Measurements from ENCODE around the gene MT1G.
"Not testable (repeated sequence)": the region's sequence is repeated elsewhere in the genome, so short reads cannot be mapped to it uniquely, and the experiment has no call there.

Gene MT1G

DNA sequence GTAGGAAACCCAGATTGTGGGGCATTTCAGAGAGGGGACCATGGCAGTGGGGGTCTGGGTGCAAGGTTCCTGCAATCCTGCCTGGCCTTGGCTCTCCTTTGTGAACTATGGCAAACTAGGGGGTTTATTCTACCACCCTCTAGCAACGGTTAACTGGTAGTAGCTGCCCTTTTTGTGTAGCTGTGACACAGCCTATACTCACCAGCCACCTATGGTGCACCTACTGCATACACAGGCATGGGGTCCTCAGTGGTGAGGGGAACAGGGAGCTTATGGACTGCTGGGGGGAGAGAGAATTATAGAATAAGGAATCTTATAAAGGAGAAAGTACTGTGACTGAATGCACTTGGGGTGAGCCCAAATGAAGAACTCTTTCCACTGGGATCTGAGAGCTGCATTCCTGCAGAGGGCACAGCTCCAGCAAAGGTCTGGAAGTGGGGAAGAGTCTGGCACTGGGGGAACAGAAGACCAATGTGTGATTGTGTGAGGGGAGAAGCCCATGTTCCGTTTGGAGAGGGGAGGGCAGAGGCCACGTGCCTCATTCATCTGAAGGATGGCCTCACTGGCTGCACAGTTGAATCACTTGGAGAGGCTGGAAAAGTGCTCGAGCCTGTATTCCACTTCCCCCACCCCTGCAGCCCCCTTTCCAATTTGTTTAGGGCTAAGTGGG lies 16.5 kb upstream of the MT1G start:
- no peak for DNase-seq

DNA sequence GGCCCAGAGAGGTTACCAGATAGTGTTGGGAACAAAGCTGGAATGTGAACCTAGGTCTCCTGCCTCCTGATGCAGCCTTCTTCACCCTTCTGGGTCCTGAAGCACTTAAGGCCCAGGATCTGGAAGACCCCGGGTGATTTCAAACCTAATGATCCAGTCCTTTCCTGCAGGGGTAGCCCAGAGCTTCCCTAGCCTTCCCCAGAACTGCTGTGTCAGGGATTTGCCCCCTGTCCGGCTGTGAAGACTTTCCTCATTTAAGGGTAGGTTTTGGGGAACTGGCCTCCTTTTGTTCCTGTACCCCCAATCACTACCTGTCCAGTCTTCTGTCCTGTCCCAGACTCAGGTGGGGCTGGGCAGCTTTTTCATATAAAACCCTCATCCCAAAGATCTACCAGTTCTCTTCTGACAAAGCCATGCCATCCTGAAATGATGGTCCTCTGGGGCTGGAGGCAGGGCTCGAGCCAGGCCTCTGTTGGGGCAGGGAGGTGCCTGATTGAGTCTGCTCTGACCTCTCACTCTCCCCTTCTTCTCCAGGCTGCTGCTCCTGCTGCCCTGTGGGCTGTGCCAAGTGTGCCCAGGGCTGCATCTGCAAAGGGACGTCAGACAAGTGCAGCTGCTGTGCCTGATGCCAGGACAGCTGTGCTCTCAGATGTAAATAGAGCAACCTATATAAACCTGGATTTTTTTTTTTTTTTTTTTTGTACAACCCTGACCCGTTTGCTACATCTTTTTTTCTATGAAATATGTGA lies 15.7 kb upstream of the MT1G start:
- DNase-seq = no peak

DNA sequence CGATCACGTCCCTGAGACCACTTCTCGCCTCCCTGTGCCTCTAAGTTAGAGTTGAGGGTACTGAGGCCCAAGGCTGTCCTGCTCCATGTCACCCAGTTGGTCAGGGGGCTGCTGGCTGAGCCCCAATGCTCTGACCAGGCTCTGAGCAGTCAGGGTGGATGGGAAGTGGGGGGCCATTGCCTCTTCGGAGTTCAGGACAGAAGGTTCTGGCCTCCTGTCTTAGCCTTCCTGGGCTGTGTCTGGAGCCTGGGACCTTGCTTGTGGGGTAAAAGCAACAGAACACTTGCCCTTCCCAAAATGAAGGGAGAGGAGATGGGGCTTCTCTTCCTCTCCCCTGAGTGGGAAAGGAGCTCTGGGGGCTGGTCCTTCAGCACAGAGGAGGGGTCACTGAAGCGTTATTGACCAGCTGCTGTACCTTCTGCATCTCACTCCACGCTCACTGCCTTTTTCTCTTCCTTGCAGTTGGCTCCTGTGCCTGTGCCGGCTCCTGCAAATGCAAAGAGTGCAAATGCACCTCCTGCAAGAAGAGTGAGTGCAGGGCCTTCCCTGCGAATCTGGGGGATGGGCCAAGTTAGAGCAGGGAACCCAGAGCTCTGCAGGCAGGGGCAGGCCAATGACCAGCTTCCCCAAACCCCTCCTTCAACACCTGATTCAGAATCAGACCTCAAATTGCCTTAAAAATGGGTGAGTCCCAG lies 15.0 kb upstream of the MT1G start:
- DNase-seq = no peak

DNA sequence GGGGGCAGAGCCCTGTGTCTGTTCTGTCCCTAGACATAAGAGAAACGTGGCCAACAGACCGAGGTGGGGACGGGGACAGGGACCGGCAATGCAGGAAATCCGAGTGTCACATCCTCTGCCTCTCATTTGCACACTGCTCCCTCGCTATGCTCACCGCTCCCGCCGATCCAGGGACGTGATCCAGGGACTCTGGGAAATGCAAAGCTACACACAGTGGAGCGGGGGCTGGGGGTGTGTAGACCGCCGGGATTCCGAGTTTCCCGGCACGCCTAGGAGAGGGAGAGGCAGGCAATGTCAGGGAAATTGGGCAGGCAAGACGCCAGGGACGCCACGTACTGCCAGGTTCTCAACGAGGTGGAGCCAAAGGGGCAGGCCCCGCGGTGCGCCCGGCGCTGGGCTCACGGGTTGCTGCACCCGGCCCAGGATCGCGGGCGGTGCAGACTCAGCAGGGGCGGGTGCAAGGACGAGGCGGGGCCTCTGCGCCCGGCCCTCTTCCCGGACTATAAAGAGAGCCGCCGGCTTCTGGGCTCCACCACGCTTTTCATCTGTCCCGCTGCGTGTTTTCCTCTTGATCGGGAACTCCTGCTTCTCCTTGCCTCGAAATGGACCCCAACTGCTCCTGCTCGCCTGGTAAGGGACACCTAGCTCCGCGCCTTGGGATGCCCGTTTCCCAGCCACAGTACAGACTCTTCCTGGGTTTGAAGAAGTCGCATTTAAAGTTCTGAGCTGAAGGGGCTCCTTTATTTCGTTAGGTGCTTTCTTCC lies 14.3 kb upstream of the MT1G start, which contains the start of gene MT1X:
Gene MT1X (plus strand): TSS at position 532 of the 764 bp plus-strand sequence. CDS start 71 bp downstream, at position 603.
- DNase-seq = peak; percentile 63

DNA sequence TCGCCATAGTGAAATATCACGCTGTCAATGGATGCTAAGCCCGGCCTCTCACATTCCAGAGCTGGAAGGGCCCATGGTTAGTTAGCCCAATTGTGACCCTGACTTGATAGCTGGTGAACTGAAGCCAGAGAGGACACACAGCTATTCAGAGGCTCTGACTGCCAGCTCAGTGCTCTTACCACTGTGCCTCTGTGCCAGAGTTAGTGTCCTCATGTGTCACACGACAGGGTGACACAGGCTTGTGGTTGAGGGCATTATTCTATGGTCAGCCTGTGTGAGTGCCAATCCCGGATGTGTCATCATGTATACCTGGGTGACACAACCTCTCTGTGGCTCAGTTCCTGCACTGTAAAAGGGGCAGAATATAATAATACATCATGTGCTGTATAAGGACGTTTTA lies 12.0 kb upstream of the MT1G start:
- DNase-seq = peak; percentile 1

DNA sequence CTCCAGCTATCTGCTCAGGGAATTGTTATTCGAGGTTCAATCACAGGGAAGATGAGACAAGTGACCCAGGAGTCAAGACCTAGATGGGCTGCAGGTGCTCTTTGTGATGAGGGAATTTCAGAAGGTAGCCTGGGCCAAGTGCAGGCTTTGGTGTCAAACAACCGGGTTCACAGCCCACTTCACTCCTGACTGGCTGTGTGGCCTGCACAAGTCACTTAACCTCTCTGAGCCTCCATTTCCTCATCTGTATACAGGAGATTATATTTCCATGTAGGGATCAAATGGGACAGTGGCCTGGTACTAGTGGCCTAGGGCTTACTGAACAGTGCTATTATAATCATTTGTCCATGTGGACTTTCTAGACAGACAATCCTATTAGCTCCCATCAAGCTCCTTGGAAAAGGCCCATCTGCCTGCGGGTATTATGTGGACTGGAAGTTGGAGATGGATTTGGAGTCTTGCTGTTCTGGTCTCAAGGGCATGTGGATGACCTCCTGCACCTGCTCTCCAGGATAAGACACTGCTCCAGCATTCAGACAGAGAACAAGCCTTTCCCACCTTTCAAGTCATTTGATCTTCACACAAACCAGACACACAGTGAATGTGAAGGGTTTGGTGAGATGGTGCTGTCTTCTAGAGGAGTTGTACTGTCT lies 11.3 kb upstream of the MT1G start:
- DNase-seq = no peak

DNA sequence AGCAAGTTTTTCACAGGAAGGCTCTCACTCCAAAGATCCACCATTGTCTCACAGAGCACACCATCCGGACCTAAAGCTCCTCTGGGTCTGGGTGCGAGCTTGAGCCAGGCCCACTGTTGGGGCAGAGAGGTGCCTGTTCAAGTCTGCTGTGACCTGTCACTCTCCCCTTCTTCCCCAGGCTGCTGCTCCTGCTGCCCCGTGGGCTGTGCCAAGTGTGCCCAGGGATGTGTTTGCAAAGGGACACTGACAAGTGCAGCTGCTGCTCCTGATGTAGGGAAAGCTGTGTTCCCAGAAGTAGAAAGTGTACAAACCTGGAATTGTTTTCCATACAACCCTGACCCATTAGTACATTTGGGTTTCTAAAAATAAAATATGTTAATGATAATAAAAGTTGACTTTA lies 9.6 kb upstream of the MT1G start:
- DNase-seq = no peak

DNA sequence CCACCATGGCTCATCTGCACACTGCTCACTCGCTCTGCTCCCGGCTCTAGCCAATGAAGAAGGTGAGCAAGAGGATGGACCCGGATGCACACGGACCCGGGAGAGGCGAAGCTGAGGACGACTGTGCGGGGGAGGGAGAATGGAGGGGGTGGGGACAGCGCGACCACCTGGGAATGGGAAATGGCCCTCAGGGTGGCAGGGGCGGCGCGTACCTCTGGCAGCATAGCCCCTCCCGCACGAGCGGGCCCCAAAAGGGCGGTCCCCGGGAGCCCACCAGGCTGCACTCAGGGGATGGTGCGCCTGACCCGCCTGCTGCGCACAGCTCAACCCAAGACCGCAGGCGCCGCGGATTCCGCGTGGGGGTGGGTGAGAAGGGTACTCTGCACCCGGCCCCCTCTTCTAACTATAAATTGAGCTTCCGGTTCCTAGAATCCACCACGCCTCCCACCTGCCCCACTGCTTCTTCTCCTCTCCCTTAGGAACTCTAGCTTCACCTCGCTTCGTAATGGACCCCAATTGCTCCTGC lies 7.9 kb upstream of the MT1G start:
- no peak for DNase-seq

DNA sequence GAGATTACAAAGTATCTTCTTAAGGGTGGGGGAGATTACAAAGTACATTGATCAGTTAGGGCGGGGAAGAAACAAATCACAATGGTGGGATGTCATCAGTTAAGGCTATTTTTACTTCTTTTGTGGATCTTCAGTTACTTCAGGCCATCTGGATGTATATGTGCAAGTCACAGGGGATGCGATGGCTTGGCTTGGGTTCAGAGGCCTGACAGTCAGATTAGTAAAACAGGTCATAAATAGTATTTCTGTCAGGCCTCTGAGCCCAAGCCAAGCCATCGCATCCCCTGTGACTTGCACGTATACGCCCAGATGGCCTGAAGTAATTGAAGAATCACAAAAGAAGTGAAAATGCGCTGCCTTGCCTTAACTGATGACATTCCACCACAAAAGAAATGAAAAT lies 6.7 kb upstream of the MT1G start:
- not testable (repeated sequence) for DNase-seq

DNA sequence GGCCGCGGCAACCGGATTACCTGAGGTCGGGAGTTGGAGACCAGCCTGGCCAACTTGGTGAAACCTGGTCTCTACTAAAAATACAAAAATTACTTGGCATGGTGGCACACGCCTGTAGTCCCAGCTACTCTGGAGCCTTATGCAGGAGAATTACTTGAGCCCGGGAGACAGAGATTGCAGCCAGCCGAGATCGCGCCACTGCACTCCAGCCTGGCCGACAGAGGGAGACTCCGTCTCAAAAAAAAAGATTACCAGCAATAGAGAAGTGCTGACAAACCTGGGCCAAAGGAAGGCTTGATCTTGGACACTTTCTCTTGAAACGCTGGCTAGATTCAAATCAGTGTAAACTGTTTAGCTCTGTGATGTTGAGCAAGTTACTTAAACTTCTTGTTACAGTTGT lies 6.1 kb upstream of the MT1G start:
- DNase-seq = peak; percentile 3

DNA sequence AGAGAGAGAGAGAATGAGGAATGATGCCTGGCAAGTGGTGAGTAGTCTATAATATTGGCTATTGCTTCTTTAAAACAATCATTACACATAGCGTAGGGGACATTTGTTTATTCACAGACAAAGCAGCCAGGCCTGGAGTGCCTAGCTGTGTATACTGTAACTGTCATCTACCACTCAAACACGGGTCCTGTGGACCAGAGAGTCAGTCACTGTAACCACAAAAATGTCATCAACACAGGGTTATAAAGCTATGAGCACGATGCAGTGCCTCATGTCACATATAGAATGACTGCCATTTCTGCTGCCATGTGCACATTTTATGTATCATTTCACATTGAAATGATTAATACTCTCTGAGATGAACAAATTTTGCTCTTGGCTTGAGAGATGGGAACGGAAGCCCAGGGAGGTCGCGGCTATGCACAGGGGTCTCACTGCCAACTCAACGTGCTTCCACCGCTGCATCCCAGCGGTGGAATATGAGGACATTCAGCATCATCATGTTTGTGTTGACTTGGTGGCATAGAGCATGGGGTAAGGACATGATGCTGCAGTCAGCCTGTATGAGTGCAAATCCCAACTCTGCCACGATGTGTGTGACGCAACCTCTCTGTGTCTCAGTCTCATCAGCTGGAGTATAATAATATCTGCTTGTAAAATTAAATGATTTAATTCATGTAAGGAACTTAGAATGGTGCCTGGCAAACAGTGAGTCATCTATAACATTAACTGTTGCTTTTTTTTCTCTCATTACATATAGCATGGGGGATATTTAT lies 5.1 kb upstream of the MT1G start:
- no peak for DNase-seq

DNA sequence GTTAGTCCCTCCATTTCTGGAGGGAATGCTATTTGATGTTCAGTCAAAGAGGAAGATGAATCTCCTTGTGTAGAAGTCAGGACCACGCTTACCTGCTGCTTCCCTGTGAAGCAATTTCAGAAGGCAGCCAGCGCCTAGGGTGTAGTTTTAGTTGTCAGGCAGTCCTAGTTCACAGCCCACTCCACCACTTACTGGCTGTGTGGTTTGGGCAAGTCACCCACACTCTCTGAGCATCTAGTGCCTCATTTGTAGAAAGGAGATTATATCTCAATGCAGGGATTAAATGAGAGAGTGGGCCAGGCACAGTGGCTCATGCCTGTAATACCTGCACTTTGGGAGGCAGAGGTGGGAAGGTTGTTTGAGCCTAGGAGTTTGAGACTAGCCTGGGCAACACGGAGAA lies 4.3 kb upstream of the MT1G start:
- DNase-seq = not testable (repeated sequence)

DNA sequence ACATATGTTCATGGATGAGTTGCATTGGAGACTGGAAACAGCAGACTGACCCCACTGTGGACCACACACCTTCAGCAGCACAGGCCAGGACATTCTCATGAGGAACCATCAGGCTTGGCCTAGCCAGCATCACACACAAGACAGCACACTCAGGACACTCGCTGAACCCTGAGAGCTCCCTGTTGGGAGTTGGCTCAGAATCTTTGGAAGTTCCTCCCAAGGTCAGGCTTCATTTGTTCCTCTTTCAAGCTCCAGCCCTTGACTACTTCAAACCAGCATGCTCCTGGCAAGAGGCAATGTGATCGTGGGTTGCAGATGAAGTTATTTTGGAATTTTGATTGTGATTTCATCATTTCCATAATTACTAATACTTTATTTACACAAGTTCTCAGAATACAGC lies 3.8 kb upstream of the MT1G start:
- not testable (repeated sequence) for DNase-seq

DNA sequence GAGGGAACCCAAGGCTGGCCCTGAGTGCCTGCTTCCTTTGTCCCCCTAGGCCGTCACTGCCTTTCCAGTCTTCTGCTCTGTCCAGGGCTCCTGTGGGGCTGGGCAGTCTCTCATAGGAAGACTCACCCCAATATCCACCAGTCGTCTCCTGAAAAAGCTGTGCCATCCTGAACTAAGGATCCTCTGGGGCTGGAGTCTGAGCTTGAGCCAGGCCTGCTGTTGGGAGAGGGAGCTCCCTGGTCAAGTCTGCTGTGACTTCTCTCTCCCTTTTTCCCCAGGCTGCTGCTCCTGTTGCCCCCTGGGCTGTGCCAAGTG lies 2.7 kb upstream of the MT1G start:
- DNase-seq = no peak

DNA sequence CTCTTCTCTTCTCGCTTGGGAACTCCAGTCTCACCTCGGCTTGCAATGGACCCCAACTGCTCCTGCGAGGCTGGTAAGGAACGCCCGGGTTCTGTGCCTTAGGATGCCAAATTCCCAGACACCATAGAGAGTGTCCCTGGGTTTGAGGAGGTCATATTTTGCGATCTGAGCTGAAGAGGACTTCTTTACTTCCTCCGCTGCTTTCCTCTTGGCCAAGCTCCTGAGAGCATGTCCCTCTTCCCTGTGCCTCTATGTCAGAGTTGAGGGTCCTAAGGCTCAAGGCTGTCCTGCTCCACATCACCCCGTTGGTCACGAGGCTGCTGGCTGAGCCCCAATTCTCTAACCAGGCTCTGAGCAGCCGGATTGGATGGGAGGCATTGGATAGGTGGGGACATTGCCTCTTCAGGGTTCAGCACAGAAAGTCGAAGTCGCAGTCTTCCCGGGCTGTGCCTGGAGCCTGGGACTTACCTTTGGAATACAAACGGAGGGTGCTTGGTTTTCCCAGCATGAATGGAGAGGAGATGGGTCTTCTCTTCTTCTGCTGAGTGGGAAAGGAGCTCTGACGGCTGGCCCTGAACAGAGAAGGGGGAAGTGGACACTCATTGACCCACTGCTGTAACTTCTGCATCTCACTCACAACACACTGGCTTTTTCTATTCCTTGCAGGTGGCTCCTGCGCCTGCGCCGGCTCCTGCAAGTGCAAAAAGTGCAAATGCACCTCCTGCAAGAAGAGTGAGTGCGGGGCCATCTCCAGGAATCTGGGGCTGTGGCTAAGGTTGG lies 2.2 kb upstream of the MT1G start:
- no peak for DNase-seq

DNA sequence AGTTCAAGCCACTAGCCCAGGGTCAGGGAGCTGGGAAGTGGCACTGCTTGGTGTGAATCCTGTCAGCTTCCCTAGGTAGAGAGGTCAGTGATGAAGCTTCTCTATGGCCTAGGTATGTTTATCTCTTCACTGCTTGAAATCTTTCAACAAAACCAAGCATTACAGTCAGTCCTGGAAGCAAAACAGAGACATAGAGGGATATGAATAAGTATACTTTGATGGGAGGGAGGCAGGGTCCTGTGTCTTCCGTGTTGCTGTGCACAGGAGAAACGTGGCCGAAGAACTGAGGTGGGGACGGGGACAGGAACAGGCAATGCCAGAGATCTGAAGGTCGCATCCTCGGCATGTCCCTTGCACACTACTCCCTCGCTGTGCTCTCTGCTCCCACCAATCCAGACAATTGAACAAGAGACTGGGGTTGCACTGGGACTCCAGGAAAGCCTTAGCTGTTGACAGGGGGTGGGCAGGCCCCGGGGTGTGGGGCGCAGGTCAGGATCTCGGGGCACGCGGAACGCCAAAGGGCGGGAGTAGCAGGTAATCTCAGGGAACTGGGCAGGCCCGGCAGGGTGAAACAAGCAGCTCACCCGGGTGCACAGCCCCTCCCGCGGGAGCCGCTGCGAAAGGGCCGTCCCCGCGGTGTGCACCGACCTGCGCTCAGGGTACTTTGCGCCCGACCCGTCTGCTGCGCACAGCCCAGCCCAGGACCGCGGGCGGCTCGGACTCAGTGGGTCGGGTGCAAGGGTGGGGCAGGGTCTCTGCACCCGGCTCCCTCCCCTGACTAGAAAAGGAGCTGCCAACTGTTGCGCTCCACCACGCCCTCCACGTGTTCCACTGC lies 1.4 kb upstream of the MT1G start, which contains the start of gene MT1H:
Gene MT1H (plus strand): TSS at position 810 of the 835 bp plus-strand sequence. CDS start 71 bp downstream, outside the sequence.
- no peak for DNase-seq

DNA sequence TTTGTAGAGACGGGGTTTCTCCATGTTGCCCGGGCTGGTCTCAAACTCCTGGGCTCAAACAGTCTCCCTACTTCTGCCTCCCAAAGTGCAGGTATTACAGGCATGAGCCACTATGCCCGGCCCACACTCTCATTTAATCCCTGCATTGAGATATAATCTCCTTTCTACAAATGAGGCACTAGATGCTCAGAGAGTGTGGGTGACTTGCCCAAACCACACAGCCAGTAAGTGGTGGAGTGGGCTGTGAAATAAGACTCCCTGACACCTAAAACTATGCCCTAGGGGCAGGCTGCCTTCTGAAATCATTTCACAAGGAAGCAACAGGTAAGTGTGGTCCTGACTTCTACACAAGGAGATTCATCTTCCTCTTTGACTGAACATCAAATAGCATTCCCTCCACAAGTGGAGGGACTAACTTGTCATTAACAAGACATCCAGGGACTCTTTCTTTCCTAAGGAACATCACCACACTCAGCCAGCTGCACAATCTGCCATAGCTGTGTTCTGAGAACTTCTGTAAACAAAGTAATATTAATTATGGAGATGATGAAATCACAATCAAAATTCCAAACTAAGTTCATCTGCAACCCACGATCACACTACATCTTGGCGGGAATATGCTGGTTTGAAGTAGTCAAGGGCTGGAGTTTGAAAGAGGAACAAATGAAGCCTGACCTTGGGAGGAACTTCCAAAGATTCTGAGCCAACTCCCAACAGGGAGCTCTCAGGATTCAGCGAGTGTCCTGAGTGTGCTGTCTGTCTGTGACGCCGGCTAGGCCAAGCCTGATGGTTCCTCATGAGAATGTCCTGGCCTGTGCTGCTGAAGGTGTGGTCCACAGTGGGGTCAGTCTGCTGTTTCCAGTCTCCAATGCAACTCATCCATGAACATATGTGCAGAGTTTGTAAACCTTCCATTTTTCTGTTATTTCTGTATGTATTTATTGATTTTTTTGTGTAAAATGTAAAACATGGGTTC lies 2.3 kb downstream of the MT1G start:
- not testable (repeated sequence) for DNase-seq

DNA sequence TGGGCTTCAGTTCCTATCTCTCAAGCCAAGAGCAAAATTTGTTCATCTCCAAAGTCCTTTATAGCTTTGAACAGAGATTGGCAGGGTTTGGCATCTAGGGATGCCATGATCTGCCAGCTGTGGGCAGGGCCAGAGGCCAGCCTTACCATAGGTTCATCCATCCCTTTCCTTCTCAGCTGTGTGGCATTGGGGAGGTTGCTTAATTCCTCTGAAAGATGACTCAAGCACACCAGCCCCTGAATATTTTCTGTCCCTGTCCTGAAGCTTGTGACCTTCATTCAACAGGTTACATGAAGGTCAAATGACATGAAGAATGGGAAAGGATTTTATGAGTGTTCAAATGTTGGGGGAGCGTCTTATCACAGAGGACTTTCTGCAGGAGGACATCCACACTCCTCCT lies 3.4 kb downstream of the MT1G start:
- DNase-seq = no peak

All from GF-D8 (cell line).